Muscle of leg (tissue), 11 donors: ENCODE results near the gene RTN1. TPM values are rescaled to one million over a fixed set of nuclear protein-coding genes. Genes with fewer than 3 reads are reported as not detected.

Experiments
- DNase-seq: peaks from one replicate; pipeline ENCODE4 v3.0.0; 2013
- H3K27ac ChIP-seq: one replicate; pipeline ENCODE4 v1.5.1; 2013; ENCODE audit warnings: mild to moderate bottlenecking, low read length, control low read depth
- H3K27me3 ChIP-seq: one replicate; pipeline ENCODE4 v1.6.1; 2013; ENCODE audit warnings: low read length; ENCODE audit not compliant: control insufficient read depth, insufficient read depth
- H3K36me3 ChIP-seq: one replicate; pipeline ENCODE4 v1.6.1; 2013; ENCODE audit warnings: low read length; ENCODE audit not compliant: control insufficient read depth, insufficient read depth
- H3K4me1 ChIP-seq: one replicate; pipeline ENCODE4 v1.6.1; 2013; ENCODE audit warnings: low read length; ENCODE audit not compliant: control insufficient read depth, insufficient read depth
- H3K4me3 ChIP-seq: one replicate; pipeline ENCODE4 v1.5.1; 2013; ENCODE audit warnings: low read length, control low read depth
- H3K9me3 ChIP-seq: replicated peaks from 2 replicates; pipeline ENCODE4 v1.6.1; 2013; ENCODE audit warnings: low read depth, low read length; ENCODE audit not compliant: control insufficient read depth
- WGBS: methylation state at CpG from one replicate; pipeline ENCODE4 v1.1.5; 2013; ENCODE audit warnings: missing lambda C conversion rate; ENCODE audit not compliant: insufficient coverage; 5-methylcytosine and 5-hydroxymethylcytosine counted together
- polyA plus RNA-seq, 8 donors: library from polyadenylated mRNA; unstranded; fragments of 120-200 nt; gene quantifications; one replicate each; pipeline versions ENCODE4 v1.2.1 to v1.2.3, GENCODE V29; 2013; ENCODE audit warnings: inconsistent platforms in 1 of 8, low replicate concordance in 1 of 8; ENCODE audit not compliant: insufficient read length in 8 of 8, insufficient read depth in 1 of 8
- total RNA-seq: library from RNA; stranded (reverse); fragments of 120-200 nt; gene quantifications from one replicate; pipeline ENCODE4 v1.2.4, GENCODE V29; 2013

RTN1 gene
- total and polyA plus RNA-seq, 9 donors: 1.2 to 4.6 (median 1.9) TPM

DNA sequence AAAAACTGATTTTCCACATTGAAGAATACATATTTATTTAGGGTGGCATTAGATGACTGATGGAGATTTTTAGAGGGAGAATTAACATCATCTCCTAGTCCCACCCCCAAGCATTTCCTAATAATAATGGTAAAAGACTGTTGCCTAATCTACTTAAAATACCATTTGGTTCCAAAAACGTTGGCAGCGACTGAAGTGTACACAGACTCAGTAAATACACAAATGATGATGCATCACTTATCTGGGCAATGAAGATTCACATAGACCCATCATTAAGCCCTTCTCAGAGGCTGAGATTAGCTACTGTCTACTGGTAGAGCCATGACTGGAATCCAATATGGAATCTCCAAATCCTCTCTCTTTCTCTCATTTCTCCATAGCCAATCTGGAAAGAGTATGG lies 18.2 kb downstream of the RTN1 start:
- 67% methylated on average over 2 of the region's 2 CpGs for WGBS

DNA sequence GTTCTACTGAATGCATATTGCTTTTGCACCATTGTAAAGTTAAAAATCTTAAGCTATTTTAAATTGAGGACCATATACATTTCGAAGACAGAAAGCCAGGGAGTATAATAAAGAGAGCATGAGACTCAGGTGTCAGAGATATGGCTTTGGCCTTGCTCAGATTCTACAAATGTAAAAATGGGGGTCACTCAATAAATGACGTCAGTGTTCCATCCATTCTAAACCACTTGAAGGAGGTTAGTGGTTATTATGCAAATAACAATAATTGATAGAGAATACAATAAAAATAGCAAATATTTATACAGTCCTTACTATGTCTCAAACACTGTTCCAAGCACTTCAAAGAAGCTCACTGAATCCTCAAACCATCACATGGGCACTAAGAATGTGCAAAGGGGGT lies 20.1 kb downstream of the RTN1 start:
- DNase-seq: no peak
- no CpG with 5 or more reads among the region's 2 CpGs for WGBS

More for the DNA sequence above, 18.2 kb downstream of the RTN1 start:
- peaks cover 4% of the 10 kb centered on the region for H3K9me3 ChIP-seq
- no peak overlapping the region for H3K4me3 ChIP-seq
- H3K4me1 ChIP-seq: no peaks in the 10 kb centered on the region
- DNase-seq: no peak
- H3K36me3 ChIP-seq: no peaks in the 10 kb centered on the region
- no peaks in the 10 kb centered on the region for H3K27me3 ChIP-seq
- no peak overlapping the region for H3K27ac ChIP-seq

DNA sequence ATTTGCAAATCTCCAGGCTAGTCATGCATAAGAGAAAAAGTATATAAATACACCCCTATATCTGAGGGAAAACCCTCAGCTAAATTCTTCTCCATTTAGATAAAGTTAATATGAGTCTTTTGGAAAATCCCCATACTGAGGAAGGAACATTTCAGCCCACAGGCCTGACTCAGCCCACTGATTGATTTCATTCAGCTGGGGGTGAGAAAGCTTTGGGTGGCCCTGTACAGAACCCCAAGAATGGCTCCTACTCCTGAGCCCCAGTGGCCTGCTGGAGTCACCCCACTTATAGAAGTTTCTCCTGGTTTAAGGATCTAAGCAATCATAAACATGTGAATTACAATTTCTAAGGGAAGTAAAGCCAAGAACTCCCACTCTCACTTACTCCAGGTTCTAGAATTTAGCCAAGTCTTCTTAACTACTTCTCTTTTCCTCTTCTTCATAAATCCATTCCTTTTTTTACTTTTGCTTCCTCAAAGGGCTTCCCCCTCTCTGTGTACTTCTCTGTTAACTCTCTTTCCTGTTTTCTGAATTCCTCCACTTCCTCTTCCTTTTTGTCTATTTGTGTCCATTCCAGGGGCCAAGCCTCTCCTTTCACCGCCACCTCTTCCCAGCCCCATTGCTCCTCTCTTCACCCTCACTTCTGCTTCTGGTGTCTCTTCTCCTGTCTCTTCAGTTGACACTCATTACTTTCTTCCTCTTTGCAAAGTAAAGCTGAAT lies 21.0 kb downstream of the RTN1 start:
- H3K27me3 ChIP-seq: no peaks in the 10 kb centered on the region
- WGBS: 78% methylated on average over 1 of the region's 1 CpG
- no peak overlapping the region for H3K4me3 ChIP-seq
- no peak overlapping the region for H3K27ac ChIP-seq
- H3K36me3 ChIP-seq: no peaks in the 10 kb centered on the region
- no peaks in the 10 kb centered on the region for H3K9me3 ChIP-seq
- DNase-seq: peak; percentile 62
- H3K4me1 ChIP-seq: no peaks in the 10 kb centered on the region

More for the DNA sequence above, 20.1 kb downstream of the RTN1 start:
- Histone ChIP-seq H3K27ac (no peak overlapping the region), H3K4me3 (no peak overlapping the region), H3K36me3 (no peaks in the 10 kb centered on the region), H3K4me1 (no peaks in the 10 kb centered on the region), H3K9me3 (no peaks in the 10 kb centered on the region), H3K27me3 (no peaks in the 10 kb centered on the region)

- Histone ChIP-seq H3K27ac (no peak overlapping the region), H3K4me1 (no peaks in the 10 kb centered on the region), H3K36me3 (no peaks in the 10 kb centered on the region), H3K9me3 (no peaks in the 10 kb centered on the region), H3K4me3 (no peak overlapping the region), H3K27me3 (no peaks in the 10 kb centered on the region)
- no peak for DNase-seq
- no CpG with 5 or more reads among the region's 3 CpGs for WGBS
Measured at GRCh38 chr14:59848671-59849070, 21.9 kb downstream of the RTN1 start.

GRCh38 chr14:59847711-59848110 lies 22.9 kb downstream of the RTN1 start:
- WGBS: 40% methylated on average over 3 of the region's 3 CpGs
- Histone ChIP-seq H3K9me3 (no peaks in the 10 kb centered on the region), H3K4me1 (no peaks in the 10 kb centered on the region), H3K4me3 (no peak overlapping the region), H3K36me3 (no peaks in the 10 kb centered on the region), H3K27ac (no peak overlapping the region), H3K27me3 (no peaks in the 10 kb centered on the region)
- DNase-seq: no peak

GRCh38 chr14:59846595-59846994 lies 24.0 kb downstream of the RTN1 start:
- no peaks in the 10 kb centered on the region for H3K4me1 ChIP-seq
- no peaks in the 10 kb centered on the region for H3K27me3 ChIP-seq
- H3K36me3 ChIP-seq: no peaks in the 10 kb centered on the region
- no peaks in the 10 kb centered on the region for H3K9me3 ChIP-seq
- no peak overlapping the region for H3K4me3 ChIP-seq
- WGBS: no CpG with 5 or more reads among the region's 2 CpGs
- no peak for DNase-seq
- H3K27ac ChIP-seq: no peak overlapping the region

GRCh38 chr14:59845245-59845644 lies 25.3 kb downstream of the RTN1 start:
- 67% methylated on average over 2 of the region's 3 CpGs for WGBS
- Histone ChIP-seq H3K4me3 (no peak overlapping the region), H3K27ac (no peak overlapping the region), H3K4me1 (no peaks in the 10 kb centered on the region), H3K27me3 (no peaks in the 10 kb centered on the region), H3K9me3 (no peaks in the 10 kb centered on the region), H3K36me3 (no peaks in the 10 kb centered on the region)
- DNase-seq: no peak

- Histone ChIP-seq H3K9me3 (no peaks in the 10 kb centered on the region), H3K4me1 (no peaks in the 10 kb centered on the region), H3K27ac (no peak overlapping the region), H3K36me3 (no peaks in the 10 kb centered on the region), H3K27me3 (no peaks in the 10 kb centered on the region), H3K4me3 (no peak overlapping the region)
- WGBS: 94% methylated on average over 3 of the region's 8 CpGs
- no peak for DNase-seq
Measured at GRCh38 chr14:59844186-59844812, 26.3 kb downstream of the RTN1 start.

DNA sequence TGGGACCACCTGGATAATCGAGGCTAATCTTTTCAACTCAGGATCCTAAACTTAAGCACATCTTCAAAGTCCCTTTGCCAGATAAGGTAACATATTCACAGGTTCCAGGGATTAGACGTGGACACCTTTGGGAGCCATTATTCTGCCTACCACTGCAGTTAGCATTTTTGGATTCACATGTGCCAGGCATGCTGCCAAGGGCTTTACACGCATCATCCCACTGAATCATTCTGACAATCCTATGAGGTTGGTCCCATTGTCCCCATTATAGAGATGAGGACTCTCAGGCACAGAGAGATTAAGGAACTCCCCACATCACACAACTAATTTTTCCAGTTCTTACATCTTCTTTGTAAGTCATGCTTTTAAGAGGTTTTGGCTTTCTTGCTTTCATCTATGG lies 34.5 kb downstream of the RTN1 start:
- H3K4me1 ChIP-seq: no peaks in the 10 kb centered on the region
- WGBS: 67% methylated on average over 3 of the region's 3 CpGs
- H3K4me3 ChIP-seq: no peak overlapping the region

DNA sequence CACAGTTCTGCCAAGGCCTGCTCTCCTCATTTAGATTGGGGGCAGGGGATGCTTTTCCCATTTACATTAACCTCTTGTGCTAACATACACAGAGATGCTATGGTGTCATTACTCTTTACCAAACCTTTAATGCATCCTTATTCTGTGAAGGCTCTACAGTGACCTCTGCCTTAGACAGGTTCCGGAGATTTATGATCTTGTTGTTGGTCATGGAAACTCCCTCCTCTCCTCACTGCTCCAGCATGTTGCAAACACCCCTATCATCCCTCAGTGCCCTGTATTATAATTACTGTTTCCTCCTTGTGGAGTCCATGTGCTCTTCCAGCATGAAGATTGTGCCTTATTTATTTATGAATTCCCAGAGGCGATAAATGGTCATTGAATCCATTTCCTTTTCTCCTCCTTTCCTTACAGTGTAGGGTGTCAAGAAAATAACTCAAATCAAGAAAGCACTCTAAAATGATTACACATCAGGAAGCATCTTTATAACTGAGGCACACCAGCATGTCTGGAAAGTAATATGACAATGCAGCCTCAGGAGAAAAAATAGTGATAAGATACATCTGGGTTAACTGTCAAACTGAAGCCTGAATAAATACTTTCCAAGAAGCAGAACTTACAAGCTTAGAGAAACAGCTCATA lies 37.8 kb downstream of the RTN1 start:
- H3K9me3 ChIP-seq: no peaks in the 10 kb centered on the region
- H3K27ac ChIP-seq: no peak overlapping the region
- DNase-seq: no peak
- WGBS: 100% methylated on average over 1 of the region's 2 CpGs
- no peaks in the 10 kb centered on the region for H3K27me3 ChIP-seq
- no peaks in the 10 kb centered on the region for H3K4me1 ChIP-seq
- H3K4me3 ChIP-seq: no peak overlapping the region
- no peaks in the 10 kb centered on the region for H3K36me3 ChIP-seq

More for the DNA sequence above, 34.5 kb downstream of the RTN1 start:
- DNase-seq: no peak
- H3K27ac ChIP-seq: no peak overlapping the region
- H3K36me3 ChIP-seq: no peaks in the 10 kb centered on the region
- no peaks in the 10 kb centered on the region for H3K27me3 ChIP-seq
- H3K9me3 ChIP-seq: no peaks in the 10 kb centered on the region
